Mesodermal cell (in vitro differentiated cells): ENCODE measurements around the gene LSM4.

Experiments used
- H3K27ac ChIP-seq: 2 replicates; pipeline ENCODE4 v1.7.0; 2013; ENCODE audit warnings: mild to moderate bottlenecking, low read depth, low read length, moderate library complexity; ENCODE audit not compliant: severe bottlenecking
- H3K36me3 ChIP-seq: 2 replicates; pipeline ENCODE4 v1.7.1; 2013; ENCODE audit warnings: mild to moderate bottlenecking, low read length, moderate library complexity; ENCODE audit not compliant: control insufficient read depth, insufficient read depth
- H3K4me1 ChIP-seq: one replicate; pipeline ENCODE4 v1.7.1; 2013; ENCODE audit warnings: mild to moderate bottlenecking, low read length; ENCODE audit not compliant: insufficient read depth, control insufficient read depth, poor library complexity, severe bottlenecking
- H3K4me3 ChIP-seq: 2 replicates; pipeline ENCODE4 v1.7.0; 2013; ENCODE audit warnings: low read length, control low read depth, mild to moderate bottlenecking; ENCODE audit not compliant: insufficient read depth, poor library complexity, severe bottlenecking; ENCODE audit errors: extremely low read depth
- H3K9me3 ChIP-seq: 2 replicates; pipeline ENCODE4 v1.7.1; 2013; ENCODE audit warnings: mild to moderate bottlenecking, low read length, moderate library complexity; ENCODE audit not compliant: control insufficient read depth
- WGBS, 2 experiments: methylation state at CpG; one replicate each; pipeline ENCODE4 v1.1.5; 2013; ENCODE audit warnings: missing lambda C conversion rate in 2 of 2; ENCODE audit not compliant: insufficient coverage in 2 of 2; 5-methylcytosine and 5-hydroxymethylcytosine counted together

Gene LSM4

GRCh38 chr19:18282021-18282787 lies 40.7 kb downstream of the LSM4 start:
- Histone ChIP-seq H3K9me3 (no peaks in the 10 kb centered on the region), H3K27ac (peak overlapping the region; percentile 100), H3K4me1 (peaks cover 23% of the 10 kb centered on the region), H3K36me3 (peaks cover 22% of the 10 kb centered on the region), H3K4me3 (peak overlapping the region; percentile 39)
- WGBS, 2 experiments, result 0 to 19% methylated on average over 4 to 7 of the region's 27 CpGs

GRCh38 chr19:18281082-18282020 lies 41.5 kb downstream of the LSM4 start, which contains the start of gene JUND:
Gene JUND, minus strand, starts transcription at chr19:18281622. Its CDS starts 138 bp downstream, at chr19:18281484.
- 0% methylated on average over 62 to 85 of the region's 138 CpGs for WGBS, 2 experiments
- peak within 1 kb of the TSS; percentile 100 for H3K27ac ChIP-seq

GRCh38 chr19:18280247-18281081 lies 42.4 kb downstream of the LSM4 start:
- Histone ChIP-seq H3K36me3 (peaks cover 37% of the 10 kb centered on the region), H3K9me3 (no peaks in the 10 kb centered on the region), H3K27ac (peak overlapping the region; percentile 96), H3K4me1 (peaks cover 19% of the 10 kb centered on the region), H3K4me3 (peak overlapping the region; percentile 97)
- WGBS, 2 experiments, result 0% methylated on average over 85 to 101 of the region's 111 CpGs

More at GRCh38 chr19:18281082-18282020, 41.5 kb downstream of the LSM4 start, which contains the start of gene JUND:
- no peaks in the 10 kb centered on the region for H3K9me3 ChIP-seq
- H3K4me3 ChIP-seq, result peak within 1 kb of the TSS; percentile 97
- H3K36me3 ChIP-seq, result peaks cover 28% of the 10 kb centered on the region
- peaks cover 21% of the 10 kb centered on the region for H3K4me1 ChIP-seq

GRCh38 chr19:18279516-18280246 lies 43.2 kb downstream of the LSM4 start:
- H3K27ac ChIP-seq, result peak overlapping the region; percentile 96
- 0% methylated on average over 10 to 24 of the region's 55 CpGs for WGBS, 2 experiments
- H3K36me3 ChIP-seq, result peaks cover 44% of the 10 kb centered on the region
- peak overlapping the region; percentile 97 for H3K4me3 ChIP-seq
- H3K4me1 ChIP-seq, result peaks cover 23% of the 10 kb centered on the region
- H3K9me3 ChIP-seq, result no peaks in the 10 kb centered on the region

GRCh38 chr19:18279266-18279515 lies 43.7 kb downstream of the LSM4 start:
- 26 to 34% methylated on average over 4 of the region's 5 CpGs for WGBS, 2 experiments
- Histone ChIP-seq H3K4me3 (peak overlapping the region; percentile 97), H3K9me3 (no peaks in the 10 kb centered on the region), H3K36me3 (peaks cover 46% of the 10 kb centered on the region), H3K4me1 (peaks cover 23% of the 10 kb centered on the region), H3K27ac (peak overlapping the region; percentile 96)

- Histone ChIP-seq H3K36me3 (peaks cover 47% of the 10 kb centered on the region), H3K4me1 (peaks cover 23% of the 10 kb centered on the region), H3K27ac (peak overlapping the region; percentile 96), H3K4me3 (peak overlapping the region; percentile 97), H3K9me3 (no peaks in the 10 kb centered on the region)
- WGBS, 2 experiments, result 86 to 95% methylated on average over 9 of the region's 10 CpGs
Observed at GRCh38 chr19:18278521-18279265, 44.2 kb downstream of the LSM4 start.

- Histone ChIP-seq H3K4me3 (no peak overlapping the region), H3K36me3 (peaks cover 52% of the 10 kb centered on the region), H3K27ac (peak overlapping the region; percentile 36), H3K4me1 (peaks cover 14% of the 10 kb centered on the region), H3K9me3 (no peaks in the 10 kb centered on the region)
- 90 to 91% methylated on average over 10 to 12 of the region's 13 CpGs for WGBS, 2 experiments
Observed at GRCh38 chr19:18274781-18275356, 48.0 kb downstream of the LSM4 start.

GRCh38 chr19:18274219-18274780 lies 48.6 kb downstream of the LSM4 start, which contains the start of gene IQCN:
Gene IQCN, minus strand, starts transcription at chr19:18274452. Its CDS starts 4,974 bp downstream, at chr19:18269478.
- peaks cover 52% of the 10 kb centered on the region for H3K36me3 ChIP-seq
- H3K27ac ChIP-seq, result peak within 1 kb of the TSS; percentile 36
- no peaks in the 10 kb centered on the region for H3K9me3 ChIP-seq
- H3K4me1 ChIP-seq, result peaks cover 14% of the 10 kb centered on the region
- no peak within 1 kb of the TSS for H3K4me3 ChIP-seq
- WGBS, 2 experiments, result 70 to 91% methylated on average over 2 to 5 of the region's 9 CpGs
